OCI-LY7 (cell line): ENCODE measurements around the gene SGTA. TPM values are rescaled to one million over a fixed set of nuclear protein-coding genes. Genes with fewer than 3 reads are reported as not detected.

Experiments
- BruUV-seq: library from RNA; stranded (reverse); fragments of 400-500 nt; replicated peaks from 2 replicates; lab custom pipeline; 2021; lab: Mats Ljungman, UMichigan
- CTCF ChIA-PET: fragments of 300-600 bp; sonication (Branson Sonifier 250); formaldehyde crosslinking; loops from one replicate; lab custom pipeline; 2022; ENCODE audit warnings: antibody characterized with exemption; ENCODE audit not compliant: unreplicated experiment; lab: Charles Lee
- POLR2A ChIA-PET: fragments of 300-600 bp; sonication (Branson Sonifier 250); formaldehyde crosslinking; loops from one replicate; lab custom pipeline; 2022; ENCODE audit warnings: antibody characterized with exemption; lab: Charles Lee
- DNase-seq: peaks from one replicate; pipeline ENCODE4 v3.0.0-alpha.2; 2015; ENCODE audit warnings: low spot score
- H2AFZ ChIP-seq: fragments of 200-600 bp; sonication (generic), shearing (Covaris generic); 2 replicates; pipeline ENCODE4 v1.6.1; 2014; ENCODE audit warnings: mild to moderate bottlenecking, antibody characterized with exemption, low read length, moderate library complexity
- H3K27ac ChIP-seq: fragments of 200-600 bp; sonication (generic); 2 replicates; pipeline ENCODE4 v1.5.1; 2014; ENCODE audit warnings: mixed run types, low read depth, mild to moderate bottlenecking, moderate library complexity, low read length, inconsistent platforms; ENCODE audit not compliant: poor library complexity, severe bottlenecking
- H3K36me3 ChIP-seq: fragments of 200-600 bp; sonication (generic); 2 replicates; pipeline ENCODE4 v1.6.1; 2014; ENCODE audit warnings: mild to moderate bottlenecking, antibody characterized with exemption, low read length, moderate library complexity, mixed read lengths; ENCODE audit not compliant: insufficient read depth
- H3K4me1 ChIP-seq: fragments of 200-600 bp; sonication (generic); 2 replicates; pipeline ENCODE4 v1.5.1; 2014; ENCODE audit warnings: mild to moderate bottlenecking, low read length; ENCODE audit not compliant: insufficient read depth, poor library complexity, severe bottlenecking
- H3K4me2 ChIP-seq: fragments of 200-600 bp; sonication (generic); 2 replicates; pipeline ENCODE4 v1.6.1; 2014; ENCODE audit warnings: mild to moderate bottlenecking, low read length
- H3K4me3 ChIP-seq: fragments of 200-600 bp; sonication (generic); 2 replicates; pipeline ENCODE4 v1.5.1; 2014; ENCODE audit warnings: mild to moderate bottlenecking, low read depth, low read length; ENCODE audit not compliant: poor library complexity, severe bottlenecking
- H3K79me2 ChIP-seq: fragments of 200-600 bp; sonication (generic); 2 replicates; pipeline ENCODE4 v1.6.1; 2016; ENCODE audit warnings: low read depth, mild to moderate bottlenecking, low read length, moderate library complexity, mixed read lengths; ENCODE audit not compliant: insufficient read depth
- H3K9me2 ChIP-seq: fragments of 200-600 bp; sonication (generic); 2 replicates; pipeline ENCODE4 v1.6.1; 2016; ENCODE audit warnings: mild to moderate bottlenecking, low read length, mixed read lengths; ENCODE audit not compliant: insufficient read depth
- H3K9me3 ChIP-seq: fragments of 200-600 bp; sonication (generic); 2 replicates; pipeline ENCODE4 v1.6.1; 2014; ENCODE audit warnings: mild to moderate bottlenecking, mixed run types, low read length, mixed read lengths
- H4K20me1 ChIP-seq: fragments of 200-600 bp; sonication (generic); 2 replicates; pipeline ENCODE4 v1.6.1; 2014; ENCODE audit warnings: mild to moderate bottlenecking, antibody characterized with exemption, low read length, moderate library complexity, mixed read lengths; ENCODE audit not compliant: insufficient read depth
- EZH2phosphoT487 ChIP-seq: fragments of 200-600 bp; sonication (generic); IDR thresholded peaks from 2 replicates; pipeline ENCODE4 v1.6.1; 2018; ENCODE audit warnings: low read depth, borderline replicate concordance, mild to moderate bottlenecking, mixed run types, antibody characterized with exemption, low read length, moderate library complexity, mixed read lengths
- intact Hi-C: fragments of 100-400 bp; cut with micrococcal nuclease; formaldehyde crosslinking; loops from one replicate; pipeline ENCODE4 v1.10.0; 2022; ENCODE audit not compliant: unreplicated experiment
- total RNA-seq, 2 experiments: library from RNA; depleted of rRNA in 1 of 2; stranded (reverse); fragments of >200 nt in 1 of 2; shearing (Covaris generic) in 1 of 2; gene quantifications; 2 replicates each; pipeline ENCODE4 v1.2.3, GENCODE V29; 2014 to 2022
- TF ChIP-seq, protein P1 (sequence below): fragments of 200-600 bp; sonication (generic); conservative IDR thresholded peaks from 2 replicates; pipeline ENCODE4 v1.5.1; 2014; ENCODE audit warnings: mild to moderate bottlenecking, antibody characterized with exemption, low read length, moderate library complexity, mixed read lengths

SGTA gene
- total RNA-seq, 2 experiments from 2014 or later: 68.2 to 82.4 TPM

DNA sequence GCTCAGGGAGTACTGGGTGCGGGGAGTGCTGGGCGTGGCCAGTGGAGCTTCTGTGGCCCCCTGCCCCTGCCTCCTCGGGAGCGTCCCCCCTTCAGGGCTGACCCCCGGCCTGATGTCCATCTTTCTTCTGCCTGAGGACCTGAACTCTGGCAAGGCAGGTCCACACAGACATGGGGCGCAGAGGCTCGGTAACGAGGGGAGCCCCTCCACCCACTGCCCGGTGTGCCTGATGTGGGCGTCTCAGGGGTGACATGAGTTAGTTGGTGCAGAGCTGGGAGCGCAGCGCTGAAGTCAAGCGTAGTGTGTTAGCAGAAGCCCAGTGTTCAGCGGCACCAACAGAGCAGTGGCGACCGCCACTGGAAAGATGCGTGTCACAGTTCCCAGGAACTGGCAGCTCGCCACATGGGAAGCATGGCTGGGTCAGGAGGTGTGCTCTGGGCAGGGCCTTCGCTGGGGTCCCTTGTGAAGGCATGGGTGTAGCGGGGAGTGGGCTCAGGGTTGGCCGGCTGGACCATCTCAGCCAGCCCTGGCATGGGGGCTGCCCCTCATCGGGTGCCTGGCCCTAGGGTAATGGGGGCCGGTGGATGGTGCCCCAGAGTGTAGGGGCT lies 13.7 kb upstream of the SGTA start:
- Histone ChIP-seq H3K79me2 (no peaks in the 10 kb centered on the region), H4K20me1 (no peaks in the 10 kb centered on the region; the same call in 1 of the 2 replicates), H3K4me2 (no peak overlapping the region), H3K4me1 (no peaks in the 10 kb centered on the region), H3K27ac (no peak overlapping the region), H2AFZ (no peak overlapping the region), H3K9me3 (no peaks in the 10 kb centered on the region), H3K4me3 (no peak overlapping the region), H3K9me2 (no peaks in the 10 kb centered on the region), H3K36me3 (peaks cover 96% of the 10 kb centered on the region)
- TF ChIP-seq EZH2phosphoT487: no peak
- TF ChIP-seq, protein P1, sequence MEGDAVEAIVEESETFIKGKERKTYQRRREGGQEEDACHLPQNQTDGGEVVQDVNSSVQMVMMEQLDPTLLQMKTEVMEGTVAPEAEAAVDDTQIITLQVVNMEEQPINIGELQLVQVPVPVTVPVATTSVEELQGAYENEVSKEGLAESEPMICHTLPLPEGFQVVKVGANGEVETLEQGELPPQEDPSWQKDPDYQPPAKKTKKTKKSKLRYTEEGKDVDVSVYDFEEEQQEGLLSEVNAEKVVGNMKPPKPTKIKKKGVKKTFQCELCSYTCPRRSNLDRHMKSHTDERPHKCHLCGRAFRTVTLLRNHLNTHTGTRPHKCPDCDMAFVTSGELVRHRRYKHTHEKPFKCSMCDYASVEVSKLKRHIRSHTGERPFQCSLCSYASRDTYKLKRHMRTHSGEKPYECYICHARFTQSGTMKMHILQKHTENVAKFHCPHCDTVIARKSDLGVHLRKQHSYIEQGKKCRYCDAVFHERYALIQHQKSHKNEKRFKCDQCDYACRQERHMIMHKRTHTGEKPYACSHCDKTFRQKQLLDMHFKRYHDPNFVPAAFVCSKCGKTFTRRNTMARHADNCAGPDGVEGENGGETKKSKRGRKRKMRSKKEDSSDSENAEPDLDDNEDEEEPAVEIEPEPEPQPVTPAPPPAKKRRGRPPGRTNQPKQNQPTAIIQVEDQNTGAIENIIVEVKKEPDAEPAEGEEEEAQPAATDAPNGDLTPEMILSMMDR: no peak
- ChIA-PET POLR2A (no interaction called here), CTCF (no interaction called here)
- intact Hi-C loops: no loop called here
- DNase-seq: no peak
- BruUV-seq: no TSS peak

DNA sequence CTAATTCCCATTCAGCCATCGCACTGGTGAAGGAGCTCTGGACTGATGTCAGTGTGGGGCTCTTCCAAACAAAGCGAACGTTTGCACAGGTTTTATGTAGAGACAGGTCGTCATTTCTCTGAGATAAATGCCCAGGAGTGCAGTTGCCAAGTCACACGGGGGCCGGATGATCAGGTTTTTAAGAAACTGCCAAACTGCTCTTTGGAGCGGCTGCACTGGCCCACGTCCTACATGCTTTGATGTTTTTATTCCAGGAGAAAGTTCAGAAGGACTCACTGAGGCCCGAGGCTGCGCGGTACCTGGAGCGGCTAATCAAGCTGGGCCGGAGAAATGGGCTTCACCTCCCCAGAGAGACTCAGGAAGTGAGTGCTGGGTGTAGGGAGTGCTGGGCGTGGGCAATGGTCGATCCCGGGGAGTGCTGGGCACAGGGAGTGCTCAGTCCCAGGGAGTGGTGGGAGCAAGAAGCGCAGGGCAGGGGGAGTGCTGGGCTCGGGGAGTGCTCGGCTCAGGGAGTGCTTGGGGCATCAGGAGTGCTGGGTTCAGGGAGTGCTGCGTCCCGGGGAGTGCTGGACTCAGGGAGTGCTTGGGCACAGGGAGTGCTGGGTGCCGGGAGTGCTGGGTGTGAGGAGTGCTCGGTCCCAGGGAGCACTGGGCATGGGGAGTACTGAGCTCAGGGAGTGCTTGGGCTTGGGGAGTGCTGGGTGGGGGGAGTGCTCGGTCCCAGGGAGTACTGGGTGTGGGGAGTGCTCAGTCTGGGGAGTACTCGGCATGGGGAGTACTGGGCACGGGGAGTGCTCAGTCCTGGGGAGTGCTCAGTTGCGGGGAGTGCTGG lies 13.0 kb upstream of the SGTA start:
- TF ChIP-seq, protein P1: no peak
- TF ChIP-seq EZH2phosphoT487: no peak
- no peak overlapping the region for H2AFZ ChIP-seq
- no TSS peak for BruUV-seq
- intact Hi-C loops: no loop called here
- H3K4me2 ChIP-seq: no peak overlapping the region
- H3K4me1 ChIP-seq: no peaks in the 10 kb centered on the region
- CTCF ChIA-PET: no interaction called here
- H3K36me3 ChIP-seq: peaks cover 96% of the 10 kb centered on the region
- no peaks in the 10 kb centered on the region; the same call in 1 of the 2 replicates for H4K20me1 ChIP-seq
- no peaks in the 10 kb centered on the region for H3K79me2 ChIP-seq
- POLR2A ChIA-PET: no interaction called here
- H3K4me3 ChIP-seq: no peak overlapping the region
- no peak for DNase-seq
- no peak overlapping the region for H3K27ac ChIP-seq
- no peaks in the 10 kb centered on the region for H3K9me3 ChIP-seq
- H3K9me2 ChIP-seq: no peaks in the 10 kb centered on the region

GRCh38 chr19:2793577-2793976 lies 10.5 kb upstream of the SGTA start:
- no peak for DNase-seq
- Histone ChIP-seq H4K20me1 (no peaks in the 10 kb centered on the region; the same call in 1 of the 2 replicates), H3K27ac (no peak overlapping the region), H3K4me2 (no peak overlapping the region), H2AFZ (no peak overlapping the region), H3K36me3 (peaks cover 96% of the 10 kb centered on the region), H3K9me3 (no peaks in the 10 kb centered on the region), H3K4me1 (no peaks in the 10 kb centered on the region), H3K9me2 (no peaks in the 10 kb centered on the region), H3K4me3 (no peak overlapping the region), H3K79me2 (peaks cover 7% of the 10 kb centered on the region; the same call in 1 of the 2 replicates)
- no TSS peak for BruUV-seq
- TF ChIP-seq, protein P1: no peak
- no peak for TF ChIP-seq EZH2phosphoT487
- ChIA-PET POLR2A (no interaction called here), CTCF (no interaction called here)
- intact Hi-C loops: no loop called here
